Activated T-cell treated with anti-CD3 and anti-CD28 coated beads for 1 hour (primary cell): ENCODE results near the gene TXLNA.
A peak's percentile ranks its signal among the peaks of the same experiment; 100 is the strongest.
"Not testable (repeated sequence)": the region's sequence is repeated elsewhere in the genome, so short reads cannot be mapped to it uniquely, and the experiment has no call there.

Experiments used
- DNase-seq: peaks from one replicate; pipeline ENCODE4 v3.0.0-alpha.2; 2020; ENCODE audit warnings: low read depth

TXLNA gene

GRCh38 chr1:32179443-32180185, at the start of gene TXLNA:
TSS of gene TXLNA (plus strand) at chr1:32179675. CDS start at chr1:32180346, 671 bp downstream.
- peak; percentile 85 for DNase-seq

GRCh38 chr1:32133950-32134280, 45.6 kb upstream of the TXLNA start:
- DNase-seq = not testable (repeated sequence)

GRCh38 chr1:32137111-32137510, 42.4 kb upstream of the TXLNA start:
- DNase-seq = no peak

DNA sequence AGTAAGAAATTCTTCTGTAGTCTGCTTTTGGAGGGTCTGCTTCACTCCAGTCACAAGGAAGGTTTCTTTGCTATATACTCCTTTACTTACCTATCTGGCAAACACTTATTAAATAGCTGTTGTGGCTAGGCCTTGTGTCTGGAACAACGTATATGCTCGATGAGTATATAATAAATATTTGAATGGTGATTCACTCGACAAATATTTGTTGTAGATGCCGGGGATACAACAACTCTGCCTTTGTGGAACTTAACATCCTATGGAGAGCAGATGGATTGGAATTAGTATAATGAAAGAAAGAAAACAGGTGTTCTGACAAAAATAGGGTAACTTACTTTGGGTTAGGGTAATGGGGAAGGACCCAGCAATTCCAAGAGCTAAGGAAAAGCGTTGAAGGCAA, 40.5 kb upstream of the TXLNA start:
- no peak for DNase-seq

DNA sequence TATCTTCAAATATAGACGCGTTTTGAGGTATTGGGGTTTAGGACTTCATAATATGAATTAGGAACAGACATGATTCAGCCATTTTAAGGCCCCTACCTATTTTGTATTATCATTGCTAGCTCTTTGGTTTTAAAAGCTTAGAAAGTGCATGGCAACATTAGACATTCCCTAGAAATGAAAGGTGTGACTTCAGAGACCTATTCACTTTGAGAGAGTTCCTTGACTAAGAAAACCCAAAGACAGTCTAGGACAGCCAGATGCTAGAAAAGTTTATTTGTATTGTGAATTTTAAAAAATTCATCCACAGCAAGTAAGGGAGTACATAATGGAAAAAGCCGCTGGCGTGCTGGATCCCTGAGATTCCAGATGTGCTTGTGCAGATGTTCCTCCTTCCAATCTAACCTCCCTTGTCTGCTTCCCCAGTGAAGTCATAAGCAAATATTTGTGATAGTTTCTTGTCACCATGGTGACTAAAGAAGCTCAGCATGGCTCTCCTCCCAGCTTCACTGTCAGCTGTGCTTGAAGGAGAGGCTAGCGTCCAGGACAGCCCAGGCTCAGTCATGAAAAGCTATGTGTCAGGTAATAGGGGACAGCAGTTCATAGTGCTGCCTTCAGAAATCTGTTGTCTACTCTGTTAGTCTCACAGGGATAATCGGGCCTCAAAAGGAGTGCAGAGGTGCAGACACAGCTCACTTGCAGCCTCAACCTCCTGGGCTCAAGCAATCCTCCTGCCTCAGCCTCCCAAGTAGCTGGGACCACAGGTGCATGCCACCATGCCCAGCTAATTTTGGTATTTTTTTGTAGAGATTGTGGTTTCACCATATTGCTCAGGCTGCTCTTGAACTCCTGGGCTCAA, 36.8 kb upstream of the TXLNA start:
- no peak for DNase-seq

DNA sequence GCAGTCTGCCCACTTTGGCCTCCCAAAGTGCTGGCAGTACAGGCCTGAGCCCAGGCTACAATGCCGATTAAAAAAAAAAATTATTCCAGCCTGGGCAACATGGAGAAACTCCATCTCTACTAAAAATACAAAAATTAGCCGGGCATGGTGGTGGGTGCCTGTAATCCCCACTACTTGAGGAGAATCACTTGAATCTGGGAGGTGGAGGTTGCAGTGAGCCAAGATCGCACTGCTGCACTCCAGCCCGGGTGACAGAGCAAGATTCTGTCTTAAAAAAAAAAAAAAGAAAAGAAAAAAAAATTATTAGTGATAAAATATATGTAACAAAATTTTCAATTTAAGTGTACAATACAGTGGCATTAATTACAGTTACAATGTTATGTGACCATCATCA, 36.2 kb upstream of the TXLNA start:
- not testable (repeated sequence) for DNase-seq

DNA sequence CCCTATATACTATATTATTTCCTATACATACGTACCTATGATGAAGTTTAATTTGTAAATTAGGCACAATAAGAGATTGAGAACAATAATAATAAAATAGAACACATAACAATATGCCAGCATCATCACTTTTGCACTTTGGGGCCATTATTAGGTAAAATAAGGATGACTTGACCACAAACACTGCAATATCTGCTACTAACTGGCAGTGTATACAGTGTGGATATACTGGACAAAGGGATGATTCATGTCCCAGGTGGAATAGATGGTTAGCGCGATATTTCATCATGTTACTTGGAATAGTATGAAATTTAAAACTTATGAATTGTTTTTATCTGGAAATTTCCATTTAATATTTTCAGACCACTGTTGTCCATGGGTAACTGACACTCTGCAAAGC, 35.4 kb upstream of the TXLNA start:
- DNase-seq = no peak

DNA sequence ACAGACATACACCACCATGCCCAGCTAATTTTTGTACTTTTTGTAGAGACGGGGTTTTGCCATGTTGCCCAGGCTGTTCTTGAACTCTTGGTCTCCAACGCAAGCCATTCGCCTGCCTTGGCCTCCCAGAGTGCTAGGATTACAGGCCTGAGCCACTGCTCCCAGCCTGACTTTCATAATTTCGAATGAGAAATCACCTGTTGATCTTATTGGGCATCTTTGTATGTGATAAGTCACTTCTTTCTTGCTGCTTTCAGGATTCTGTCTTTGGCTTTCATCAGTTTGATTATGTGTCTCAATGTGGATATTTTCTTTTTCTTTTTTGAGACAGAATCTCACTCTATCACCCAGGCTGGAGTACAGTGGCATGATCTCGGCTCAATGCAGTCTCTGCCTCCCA, 31.7 kb upstream of the TXLNA start:
- not testable (repeated sequence) for DNase-seq

- no peak for DNase-seq
These were observed 28.6 kb upstream of the TXLNA start for GRCh38 chr1:32150847-32151246.

DNA sequence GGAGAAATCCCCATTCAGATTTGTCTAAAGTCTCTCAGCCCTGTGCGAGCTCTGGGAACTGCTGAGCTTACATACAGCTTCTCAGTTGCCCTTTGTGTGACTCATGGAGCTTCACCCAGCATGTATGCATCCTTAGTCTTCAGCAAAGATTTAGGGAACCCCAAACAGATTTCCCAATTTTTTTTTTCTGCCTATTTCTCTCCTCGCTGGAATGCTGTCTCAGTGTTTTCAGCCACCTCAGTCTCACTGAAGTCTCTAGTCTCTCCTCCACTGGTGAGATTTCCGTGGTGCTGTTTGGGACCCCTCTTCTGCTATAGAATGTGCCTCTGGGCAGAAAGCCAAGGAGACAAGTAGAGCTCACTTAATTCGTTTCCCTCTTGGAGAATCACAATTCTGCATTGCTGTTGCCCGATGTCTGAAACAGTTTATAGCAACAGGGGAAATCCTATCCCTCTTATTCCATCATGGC, 28.1 kb upstream of the TXLNA start:
- no peak for DNase-seq

- no peak for DNase-seq
These were observed 20.3 kb upstream of the TXLNA start for GRCh38 chr1:32159189-32159588.

DNA sequence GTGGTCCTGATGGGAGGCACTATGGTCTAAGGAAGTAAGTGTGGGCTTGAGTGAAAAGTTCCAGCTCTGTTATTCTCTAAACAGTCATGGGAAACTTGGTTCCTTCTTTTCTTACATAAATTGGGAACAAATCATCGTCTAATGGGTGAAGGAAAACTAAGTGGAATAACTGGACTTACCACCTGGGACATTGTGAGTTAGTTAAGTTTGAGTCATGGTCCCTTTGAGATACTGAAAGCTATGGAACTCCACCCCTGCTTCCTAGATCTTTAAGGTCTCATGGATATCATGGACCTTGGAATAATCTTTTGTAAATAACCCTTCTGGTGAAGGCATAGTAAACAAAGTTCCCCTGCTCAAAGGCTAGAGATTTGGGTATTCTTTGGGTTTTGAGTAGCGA, 16.1 kb upstream of the TXLNA start:
- DNase-seq = no peak

DNA sequence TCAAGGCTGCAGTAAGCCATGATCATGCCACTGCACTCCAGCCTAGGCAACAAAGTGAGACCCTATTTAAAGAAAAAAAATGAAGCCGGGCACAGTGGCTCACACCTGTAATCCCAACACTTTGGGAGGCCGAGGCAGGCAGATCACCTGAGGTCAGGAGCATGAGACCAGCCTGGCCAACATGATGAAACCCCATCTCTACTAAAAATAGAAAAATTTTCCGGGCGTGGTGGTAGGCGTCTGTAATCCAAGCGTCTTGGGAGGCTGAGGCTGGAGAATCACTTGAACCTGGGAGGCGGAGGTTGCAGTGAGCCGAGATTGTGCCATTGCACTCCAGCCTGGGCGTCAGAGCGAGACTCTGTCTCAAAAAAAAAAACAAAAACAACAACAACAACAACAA, 13.8 kb upstream of the TXLNA start:
- not testable (repeated sequence) for DNase-seq

DNA sequence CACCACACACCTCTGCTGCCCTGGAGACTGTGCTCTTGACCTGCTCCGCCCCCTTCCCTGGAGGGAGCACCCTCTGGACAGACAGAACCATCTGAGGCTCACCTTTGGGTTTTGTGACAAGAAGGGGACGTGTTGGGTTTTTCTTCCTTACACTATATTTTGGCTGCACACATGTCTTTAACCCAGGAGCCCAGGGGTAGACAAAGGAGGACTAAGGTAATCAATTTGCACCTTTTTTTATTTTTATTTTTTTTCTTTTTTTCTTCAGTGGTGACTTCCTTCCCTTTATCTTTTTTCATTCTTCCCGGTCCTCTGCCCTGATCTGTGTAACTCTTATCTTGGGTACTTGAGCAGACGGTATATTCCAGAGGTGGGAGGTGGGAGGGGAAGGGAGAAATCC, 8.5 kb upstream of the TXLNA start:
- no peak for DNase-seq

DNA sequence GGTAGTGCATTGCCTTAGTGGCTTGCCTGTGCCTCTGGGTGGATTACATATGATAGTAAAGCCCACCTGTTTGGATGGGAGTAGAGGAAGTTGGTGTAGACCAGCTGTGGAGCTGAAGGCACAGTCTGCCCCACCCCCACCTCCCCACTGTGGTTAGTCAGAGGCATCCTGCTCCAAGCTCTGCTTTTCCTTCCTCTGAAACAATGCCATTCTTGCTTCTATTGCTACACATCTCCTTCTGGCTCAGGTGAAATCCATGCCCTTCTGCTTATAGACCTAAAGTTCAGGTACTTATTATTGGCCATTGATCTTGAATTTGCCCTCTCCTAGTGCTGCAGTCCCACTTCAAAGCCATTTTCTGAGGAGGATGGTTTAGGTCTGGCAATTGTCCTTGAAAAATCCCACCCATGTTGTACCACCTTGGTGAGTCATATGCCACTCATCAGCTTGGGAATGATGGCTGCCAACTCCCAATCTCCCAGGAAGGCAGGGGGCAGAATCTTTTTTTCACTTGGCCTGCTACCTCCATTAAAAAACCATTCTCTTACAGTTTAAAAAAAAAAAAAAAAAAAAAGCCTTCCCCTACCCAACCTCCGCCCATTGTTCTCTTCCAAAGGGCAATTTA, 6.7 kb upstream of the TXLNA start:
- DNase-seq = no peak

DNA sequence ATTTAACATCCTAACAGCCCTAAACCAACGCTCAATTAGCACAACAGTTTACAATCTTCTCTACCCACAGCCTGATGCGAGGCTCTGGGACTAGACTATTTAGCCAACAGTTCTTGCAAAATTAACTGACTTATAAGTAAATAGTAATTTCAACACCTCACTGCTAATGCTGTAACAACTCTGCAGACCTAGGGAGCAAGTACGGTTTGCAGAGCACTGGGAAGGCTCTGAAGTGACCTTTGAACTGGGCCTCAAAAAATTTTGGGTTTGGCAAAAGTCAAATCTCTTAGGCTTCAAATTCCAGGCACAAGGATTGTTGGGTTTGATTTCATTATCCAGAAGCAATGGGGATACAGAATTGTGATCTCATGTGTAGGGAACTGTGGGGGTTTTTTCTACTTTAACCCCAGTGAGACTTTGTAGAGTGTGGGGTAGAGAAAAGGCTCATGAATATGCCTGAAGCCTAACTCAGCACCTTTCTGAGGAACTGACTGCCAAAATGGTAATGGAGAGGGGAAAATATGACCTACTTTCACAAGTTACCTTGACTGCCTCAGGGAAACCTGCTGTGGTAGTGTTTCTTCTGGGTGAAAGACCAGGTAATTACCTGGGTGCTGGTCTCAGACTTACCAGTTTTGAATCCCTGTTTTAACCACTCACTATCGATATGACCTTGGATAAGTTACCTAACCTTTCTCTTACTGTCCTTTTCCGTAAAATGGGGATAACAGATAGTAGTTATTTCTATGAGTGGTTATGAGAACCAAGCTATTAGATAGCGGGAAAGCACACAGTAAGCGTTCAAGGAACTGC, 889 bp upstream of the TXLNA start:
- DNase-seq = no peak

DNA sequence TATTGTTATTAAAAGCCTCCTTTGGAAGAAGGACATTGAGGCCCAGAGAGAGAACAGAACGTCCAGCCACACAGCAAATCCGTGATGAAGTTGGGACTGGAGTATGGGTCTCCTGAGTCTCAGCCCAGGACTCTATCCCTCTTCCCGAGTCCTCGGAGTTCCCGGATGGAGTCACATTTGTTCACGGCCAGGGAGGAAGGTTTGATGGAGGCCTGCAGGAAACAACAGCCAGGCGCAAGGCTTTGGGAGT, 357 bp upstream of the TXLNA start:
- DNase-seq = no peak

GRCh38 chr1:32180186-32181060, 948 bp downstream of the TXLNA start:
- DNase-seq = no peak

GRCh38 chr1:32181065-32181464, 1.6 kb downstream of the TXLNA start:
- DNase-seq = no peak

GRCh38 chr1:32181563-32181962, 2.1 kb downstream of the TXLNA start:
- no peak for DNase-seq

DNA sequence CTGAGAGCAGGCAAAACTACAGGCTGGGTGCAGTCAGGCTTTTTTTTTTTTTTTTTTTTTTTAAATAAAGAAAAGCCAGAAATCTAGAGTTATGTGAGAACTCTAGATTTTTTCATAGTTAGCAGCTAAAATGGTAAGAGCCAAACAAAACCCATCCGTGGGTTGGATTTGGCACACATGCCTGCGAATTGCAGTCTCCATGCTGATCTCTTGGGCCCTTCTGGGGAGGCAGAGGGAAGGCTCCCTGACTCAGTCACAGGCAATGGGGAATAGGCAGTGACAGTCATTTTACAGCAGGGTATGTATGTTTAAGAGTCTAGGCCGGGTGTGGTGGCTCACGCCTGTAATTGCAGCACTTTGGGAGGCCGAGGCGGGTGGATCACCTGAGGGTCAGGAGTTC, 2.6 kb downstream of the TXLNA start:
- DNase-seq = no peak
